K562 (cell line): ENCODE data around the gene DHRS11.

ENCODE experiments used
- CCAR2 ChIP-seq: fragments of 200-400 bp; formaldehyde crosslinking; IDR thresholded peaks from 2 replicates; pipeline ENCODE4 v1.6.1; 2017; ENCODE audit warnings: mild to moderate bottlenecking, low read depth, low read length
- CEBPB ChIP-seq: fragments of 450-650 bp; IDR thresholded peaks from 2 replicates; pipeline ENCODE4 v1.6.1; 2016; ENCODE audit warnings: missing genetic modification characterization, missing compliant biosample characterization
- EP300 ChIP-seq: IDR thresholded peaks from 2 replicates; pipeline ENCODE4 v1.6.1; 2012; ENCODE audit warnings: low read length, improper control_type of control experiment
- EZH2 ChIP-seq: IDR thresholded peaks from 2 replicates; pipeline ENCODE4 v1.6.1; 2012; ENCODE audit warnings: low read depth, mild to moderate bottlenecking, inconsistent platforms, low read length, borderline replicate concordance
- GABPA ChIP-seq: fragments of 200-800 bp; sonication (Bioruptor generic); conservative IDR thresholded peaks from 2 replicates; pipeline ENCODE4 v1.6.1; 2016; ENCODE audit warnings: low read depth, missing genetic modification characterization, missing compliant biosample characterization
- MYC ChIP-seq, 2 experiments: fragments of 250-450 bp in 1 of 2; sonication (Bioruptor Pico) in 1 of 2; IDR thresholded peaks; 2 replicates each; pipeline versions ENCODE4 v1.5.1 to v1.6.1; 2012 to 2021; ENCODE audit warnings: low read depth in 2 of 2, borderline replicate concordance in 1 of 2, improper control_type of control experiment in 1 of 2, low read length in 1 of 2, mild to moderate bottlenecking in 1 of 2, moderate library complexity in 1 of 2
- POLR2A ChIP-seq: fragments of 450-650 bp; conservative IDR thresholded peaks from 2 replicates; pipeline ENCODE4 v1.6.1; 2016
- RAD21 ChIP-seq, 2 experiments: fragments of 250-450 bp in 1 of 2; fragments of 450-650 bp in 1 of 2; sonication (Bioruptor Pico) in 1 of 2; formaldehyde crosslinking in 1 of 2; IDR thresholded peaks in 1 of 2; conservative IDR thresholded peaks in 1 of 2; 2 replicates each; pipeline versions ENCODE4 v1.4.0 to v1.8.0; 2020 to 2022; ENCODE audit warnings: mild to moderate bottlenecking in 2 of 2, moderate library complexity in 1 of 2
- SP1 ChIP-seq: sonication (generic); formaldehyde crosslinking; IDR thresholded peaks from 2 replicates; pipeline ENCODE4 v1.8.1; 2022; ENCODE audit warnings: mild to moderate bottlenecking, missing genetic modification reagents
- YY1 ChIP-seq, 3 experiments: IDR thresholded peaks; 2 replicates each; pipeline ENCODE4 v1.6.1; 2011; ENCODE audit warnings: low read length in 2 of 3, mild to moderate bottlenecking in 2 of 3, moderate library complexity in 2 of 3, borderline replicate concordance in 1 of 3, control low read depth in 1 of 3, low read depth in 1 of 3; ENCODE audit not compliant: insufficient read depth in 3 of 3, insufficient replicate concordance in 2 of 3, control insufficient read depth in 1 of 3, insufficient read length in 1 of 3; ENCODE audit errors: extremely low read depth in 1 of 3
- ZNF696 ChIP-seq: fragments of 250-450 bp; sonication (Bioruptor Pico); conservative IDR thresholded peaks from 2 replicates; pipeline ENCODE4 v1.4.0; 2020; ENCODE audit warnings: mild to moderate bottlenecking, moderate library complexity
- TF ChIP-seq, protein P1 (sequence below): sonication (generic); formaldehyde crosslinking; IDR thresholded peaks from 2 replicates; pipeline ENCODE4 v1.8.1; 2023; ENCODE audit warnings: missing genetic modification reagents, mild to moderate bottlenecking, borderline replicate concordance
- TF ChIP-seq, protein P2 (sequence below), 3 experiments: IDR thresholded peaks in 2 of 3; conservative IDR thresholded peaks in 1 of 3; 2 replicates each; pipeline ENCODE4 v1.5.1; 2011 to 2012; ENCODE audit warnings: low read length in 3 of 3, mild to moderate bottlenecking in 3 of 3, control low read depth in 2 of 3, improper control_type of control experiment in 1 of 3, inconsistent platforms in 1 of 3, low read depth in 1 of 3, mixed read lengths in 1 of 3, moderate library complexity in 1 of 3; ENCODE audit not compliant: insufficient read depth in 2 of 3

DNA sequence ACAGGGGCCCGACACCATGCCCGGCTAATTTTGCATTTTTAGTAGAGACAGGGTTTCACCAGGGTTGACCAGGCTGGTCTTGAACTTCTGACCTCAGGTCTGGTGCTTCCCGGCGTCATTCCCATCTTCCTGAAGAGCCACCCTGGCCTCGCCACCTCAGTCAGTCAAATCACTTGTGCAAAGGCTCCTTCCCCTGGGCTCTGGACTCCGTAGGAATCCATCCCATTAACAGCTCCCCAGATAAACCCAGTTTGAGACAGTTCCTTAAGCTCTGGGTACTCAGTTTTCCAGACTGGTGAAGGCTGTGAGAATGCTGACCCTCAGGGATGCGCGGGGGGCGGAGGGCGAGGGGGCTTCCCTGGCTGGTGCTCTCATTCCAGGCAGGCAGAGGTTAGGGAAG is 49.2 kb downstream of the DHRS11 start:
- TF ChIP-seq EP300 = no peak
- TF ChIP-seq CCAR2 = no peak
- no peak for TF ChIP-seq RAD21 (CRISPR knock-in tag; conservative IDR thresholded peaks at IDR 0.05 in 1 of 2, IDR thresholded peaks at IDR 0.05 in 1 of 2)
- no peak for TF ChIP-seq YY1 (IDR thresholded peaks at IDR 0.05; ENCODE audit: borderline replicate concordance in 1 of 3, control insufficient read depth in 1 of 3, extremely low read depth in 1 of 3, insufficient read depth in 3 of 3, insufficient read length in 1 of 3, insufficient replicate concordance in 2 of 3, low read depth in 1 of 3, low read length in 2 of 3)
- TF ChIP-seq EZH2 = no peak
- no peak for TF ChIP-seq CEBPB (tag)
- TF ChIP-seq SP1 (CRISPR knock-in tag) = no peak
- no peak for TF ChIP-seq POLR2A
- no peak for TF ChIP-seq GABPA
- TF ChIP-seq, protein P1, sequence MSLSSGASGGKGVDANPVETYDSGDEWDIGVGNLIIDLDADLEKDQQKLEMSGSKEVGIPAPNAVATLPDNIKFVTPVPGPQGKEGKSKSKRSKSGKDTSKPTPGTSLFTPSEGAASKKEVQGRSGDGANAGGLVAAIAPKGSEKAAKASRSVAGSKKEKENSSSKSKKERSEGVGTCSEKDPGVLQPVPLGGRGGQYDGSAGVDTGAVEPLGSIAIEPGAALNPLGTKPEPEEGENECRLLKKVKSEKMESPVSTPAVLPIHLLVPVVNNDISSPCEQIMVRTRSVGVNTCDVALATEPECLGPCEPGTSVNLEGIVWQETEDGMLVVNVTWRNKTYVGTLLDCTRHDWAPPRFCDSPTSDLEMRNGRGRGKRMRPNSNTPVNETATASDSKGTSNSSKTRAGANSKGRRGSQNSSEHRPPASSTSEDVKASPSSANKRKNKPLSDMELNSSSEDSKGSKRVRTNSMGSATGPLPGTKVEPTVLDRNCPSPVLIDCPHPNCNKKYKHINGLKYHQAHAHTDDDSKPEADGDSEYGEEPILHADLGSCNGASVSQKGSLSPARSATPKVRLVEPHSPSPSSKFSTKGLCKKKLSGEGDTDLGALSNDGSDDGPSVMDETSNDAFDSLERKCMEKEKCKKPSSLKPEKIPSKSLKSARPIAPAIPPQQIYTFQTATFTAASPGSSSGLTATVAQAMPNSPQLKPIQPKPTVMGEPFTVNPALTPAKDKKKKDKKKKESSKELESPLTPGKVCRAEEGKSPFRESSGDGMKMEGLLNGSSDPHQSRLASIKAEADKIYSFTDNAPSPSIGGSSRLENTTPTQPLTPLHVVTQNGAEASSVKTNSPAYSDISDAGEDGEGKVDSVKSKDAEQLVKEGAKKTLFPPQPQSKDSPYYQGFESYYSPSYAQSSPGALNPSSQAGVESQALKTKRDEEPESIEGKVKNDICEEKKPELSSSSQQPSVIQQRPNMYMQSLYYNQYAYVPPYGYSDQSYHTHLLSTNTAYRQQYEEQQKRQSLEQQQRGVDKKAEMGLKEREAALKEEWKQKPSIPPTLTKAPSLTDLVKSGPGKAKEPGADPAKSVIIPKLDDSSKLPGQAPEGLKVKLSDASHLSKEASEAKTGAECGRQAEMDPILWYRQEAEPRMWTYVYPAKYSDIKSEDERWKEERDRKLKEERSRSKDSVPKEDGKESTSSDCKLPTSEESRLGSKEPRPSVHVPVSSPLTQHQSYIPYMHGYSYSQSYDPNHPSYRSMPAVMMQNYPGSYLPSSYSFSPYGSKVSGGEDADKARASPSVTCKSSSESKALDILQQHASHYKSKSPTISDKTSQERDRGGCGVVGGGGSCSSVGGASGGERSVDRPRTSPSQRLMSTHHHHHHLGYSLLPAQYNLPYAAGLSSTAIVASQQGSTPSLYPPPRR = no peak
- no peak for TF ChIP-seq MYC (IDR thresholded peaks at IDR 0.05; ENCODE audit: low read depth, low read length)
- TF ChIP-seq MYC (CRISPR knock-in tag; IDR thresholded peaks at IDR 0.05; ENCODE audit: borderline replicate concordance, low read depth) = no peak
- TF ChIP-seq, protein P2, sequence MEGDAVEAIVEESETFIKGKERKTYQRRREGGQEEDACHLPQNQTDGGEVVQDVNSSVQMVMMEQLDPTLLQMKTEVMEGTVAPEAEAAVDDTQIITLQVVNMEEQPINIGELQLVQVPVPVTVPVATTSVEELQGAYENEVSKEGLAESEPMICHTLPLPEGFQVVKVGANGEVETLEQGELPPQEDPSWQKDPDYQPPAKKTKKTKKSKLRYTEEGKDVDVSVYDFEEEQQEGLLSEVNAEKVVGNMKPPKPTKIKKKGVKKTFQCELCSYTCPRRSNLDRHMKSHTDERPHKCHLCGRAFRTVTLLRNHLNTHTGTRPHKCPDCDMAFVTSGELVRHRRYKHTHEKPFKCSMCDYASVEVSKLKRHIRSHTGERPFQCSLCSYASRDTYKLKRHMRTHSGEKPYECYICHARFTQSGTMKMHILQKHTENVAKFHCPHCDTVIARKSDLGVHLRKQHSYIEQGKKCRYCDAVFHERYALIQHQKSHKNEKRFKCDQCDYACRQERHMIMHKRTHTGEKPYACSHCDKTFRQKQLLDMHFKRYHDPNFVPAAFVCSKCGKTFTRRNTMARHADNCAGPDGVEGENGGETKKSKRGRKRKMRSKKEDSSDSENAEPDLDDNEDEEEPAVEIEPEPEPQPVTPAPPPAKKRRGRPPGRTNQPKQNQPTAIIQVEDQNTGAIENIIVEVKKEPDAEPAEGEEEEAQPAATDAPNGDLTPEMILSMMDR (IDR thresholded peaks at IDR 0.05 in 2 of 3, conservative IDR thresholded peaks at IDR 0.05 in 1 of 3; ENCODE audit: insufficient read depth in 2 of 3, low read depth in 1 of 3, low read length in 3 of 3) = no peak
- TF ChIP-seq ZNF696 (CRISPR knock-in tag) = no peak
